GM11168 (cell line): Measurements from ENCODE around the gene FATE1.

Source experiments
- in situ Hi-C: fragments of 300-500 bp; cut with MboI; formaldehyde crosslinking; loops from one replicate; pipeline ENCODE4 v1.12.0; 2022; ENCODE audit warnings: low sequenced_read_pairs; ENCODE audit not compliant: unreplicated experiment

The FATE1 gene

GRCh38 chrX:151738751-151739150 is 22.9 kb downstream of the FATE1 start:
- in situ Hi-C loops = no loop called here

DNA sequence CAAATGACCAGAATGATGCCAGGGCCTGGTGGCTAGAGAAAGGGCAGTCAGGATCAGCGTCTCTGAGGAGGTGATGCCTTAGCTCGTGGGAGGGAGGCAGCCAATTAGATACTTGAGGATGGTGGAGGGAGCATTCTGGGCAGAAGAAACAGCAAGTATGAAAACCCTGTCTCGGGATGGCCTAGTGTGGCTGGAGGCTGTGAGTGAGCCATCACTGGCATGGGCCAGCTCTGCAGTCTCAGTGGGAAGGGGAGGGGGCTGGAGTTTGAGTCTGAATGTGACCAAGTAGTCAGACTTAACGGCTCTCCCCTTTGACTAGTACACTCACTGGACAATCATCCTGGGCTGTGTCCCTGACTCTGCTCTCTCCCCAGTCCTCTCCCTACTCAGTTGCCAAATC is 25.8 kb downstream of the FATE1 start:
- in situ Hi-C loops = no loop called here

DNA sequence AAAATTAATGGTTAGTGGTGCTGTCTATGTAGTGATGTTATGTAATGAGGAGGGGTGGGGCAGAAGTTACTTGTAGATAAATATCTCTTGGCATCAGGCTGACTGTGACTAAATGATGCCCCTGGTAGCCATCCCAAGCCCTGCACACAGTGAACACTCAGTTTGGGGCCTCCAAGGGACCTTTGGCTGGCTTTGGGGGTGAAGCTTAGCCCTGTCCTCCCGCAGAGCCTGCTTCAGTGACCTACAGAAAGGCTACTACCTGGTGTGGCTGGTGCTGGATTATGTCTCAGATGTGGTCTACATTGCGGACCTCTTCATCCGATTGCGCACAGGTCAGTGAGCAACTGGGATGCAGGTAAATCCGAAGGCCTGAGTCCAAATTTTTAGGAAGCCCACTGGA is 26.5 kb downstream of the FATE1 start:
- in situ Hi-C loops = no loop called here

- in situ Hi-C loops = no loop called here
Measured at GRCh38 chrX:151743651-151744470, 28.0 kb downstream of the FATE1 start.

- in situ Hi-C loops = no loop called here
Measured at GRCh38 chrX:151745651-151746050, 29.8 kb downstream of the FATE1 start.

DNA sequence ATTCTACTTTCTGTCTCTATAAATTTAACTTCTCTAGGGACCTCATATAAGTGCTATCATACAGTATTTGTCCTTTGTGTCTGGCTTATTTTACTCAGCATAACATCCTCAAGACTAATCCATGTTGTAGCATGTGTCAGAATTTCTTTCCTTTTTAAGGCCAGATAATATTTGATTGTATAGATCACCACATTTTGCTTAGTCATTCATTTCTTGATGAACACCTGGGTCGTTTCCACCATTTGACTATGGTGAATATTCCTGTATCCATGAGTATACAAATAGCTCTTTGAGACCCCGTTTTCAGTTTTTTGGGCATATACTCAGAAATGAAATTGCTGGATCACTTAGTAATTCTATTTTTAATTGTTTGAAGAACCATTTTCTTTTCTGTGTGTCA is 30.7 kb downstream of the FATE1 start:
- in situ Hi-C loops = no loop called here

DNA sequence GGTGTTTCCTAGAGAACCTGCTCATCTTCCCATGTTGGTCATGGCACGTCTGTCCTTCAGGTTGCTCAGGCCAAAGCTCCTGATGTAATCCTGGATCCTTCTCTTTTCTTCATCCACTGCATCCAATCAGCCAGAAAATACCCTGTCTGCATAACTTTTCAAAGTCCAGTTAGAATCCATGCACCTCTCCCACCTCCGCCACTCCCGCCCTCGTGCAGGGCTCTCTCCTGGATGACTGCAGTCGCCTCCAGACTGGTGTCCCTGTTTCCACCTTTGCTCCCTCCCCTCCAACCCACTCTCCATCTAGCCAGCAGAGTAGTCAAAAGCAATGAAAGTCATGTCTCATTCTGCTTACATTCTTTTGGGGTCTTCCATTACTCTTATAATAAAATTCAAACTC is 34.7 kb downstream of the FATE1 start:
- in situ Hi-C loops = no loop called here

DNA sequence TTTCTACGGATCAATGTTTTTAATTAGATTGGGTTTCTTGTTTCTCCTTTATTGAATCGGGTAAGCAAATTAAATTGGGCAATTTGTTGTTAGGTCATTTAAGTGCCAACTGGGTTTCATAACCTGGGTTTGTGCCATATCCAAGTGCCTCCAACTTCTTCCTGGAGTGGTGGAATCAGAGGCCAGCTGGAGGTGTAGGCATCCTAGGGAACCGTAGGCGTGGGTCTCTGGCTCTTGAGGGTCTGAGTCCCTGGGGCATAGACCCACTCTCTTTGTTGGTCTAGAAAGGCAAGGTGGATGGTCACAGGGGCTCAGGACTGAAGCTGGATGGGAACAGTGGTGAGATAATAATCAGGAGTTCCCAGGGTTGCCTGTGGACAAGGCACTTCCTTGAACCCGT is 37.0 kb downstream of the FATE1 start:
- in situ Hi-C loops = no loop called here

DNA sequence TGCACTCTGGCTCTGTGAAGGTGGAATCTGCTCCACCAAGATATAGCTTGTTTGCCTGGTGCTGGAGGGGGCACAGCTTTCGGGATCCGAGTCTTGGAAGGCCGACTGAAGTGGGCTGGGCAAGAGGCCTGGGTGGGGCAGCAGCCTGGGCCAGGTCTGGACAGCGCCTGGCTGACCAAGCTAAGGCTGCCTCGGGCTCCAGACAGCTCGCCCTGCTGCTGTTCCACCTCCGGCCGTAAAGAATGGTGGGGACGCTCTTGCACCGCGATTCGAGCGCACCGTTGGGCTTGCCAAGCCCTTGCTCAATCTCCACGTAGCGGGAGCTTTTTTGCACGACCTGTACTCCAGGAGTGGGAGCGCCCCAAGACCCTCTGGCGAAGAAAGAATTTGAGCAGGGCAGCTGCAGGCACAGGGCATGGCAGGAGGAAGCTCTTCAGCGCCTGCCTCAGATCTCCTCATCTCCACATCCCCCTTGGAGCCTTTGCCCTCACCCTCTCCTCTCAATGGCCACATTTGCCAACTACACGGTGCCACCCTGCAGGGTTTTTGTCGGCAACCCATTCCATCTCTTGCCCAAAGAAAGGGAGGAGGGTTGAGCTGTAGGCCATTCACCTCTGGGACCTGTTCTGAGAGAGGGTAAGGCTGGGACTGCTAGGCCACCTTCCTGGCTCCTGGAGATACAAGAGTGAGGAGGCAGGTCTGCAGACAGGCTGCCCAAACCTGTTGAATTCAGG is 37.6 kb downstream of the FATE1 start:
- in situ Hi-C loops = no loop called here

DNA sequence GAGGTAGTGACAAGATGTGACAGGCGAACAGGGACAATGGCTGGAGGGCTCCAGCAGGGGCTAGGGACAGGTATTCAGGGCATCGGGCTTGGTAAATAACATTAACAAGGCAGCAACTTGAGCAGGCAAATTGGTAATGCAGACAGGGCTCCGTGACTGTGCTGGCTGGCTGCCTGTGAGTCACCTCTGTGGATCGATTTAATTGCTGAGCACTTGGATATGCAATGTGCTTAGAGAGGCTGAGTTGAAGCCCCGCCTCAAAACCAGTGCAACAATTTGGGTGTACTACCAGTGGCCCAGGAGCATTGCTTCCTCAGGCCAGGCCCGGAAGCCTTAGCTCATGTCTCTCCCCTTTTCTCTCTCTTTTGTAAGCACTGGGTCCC is 38.2 kb downstream of the FATE1 start:
- in situ Hi-C loops = no loop called here

DNA sequence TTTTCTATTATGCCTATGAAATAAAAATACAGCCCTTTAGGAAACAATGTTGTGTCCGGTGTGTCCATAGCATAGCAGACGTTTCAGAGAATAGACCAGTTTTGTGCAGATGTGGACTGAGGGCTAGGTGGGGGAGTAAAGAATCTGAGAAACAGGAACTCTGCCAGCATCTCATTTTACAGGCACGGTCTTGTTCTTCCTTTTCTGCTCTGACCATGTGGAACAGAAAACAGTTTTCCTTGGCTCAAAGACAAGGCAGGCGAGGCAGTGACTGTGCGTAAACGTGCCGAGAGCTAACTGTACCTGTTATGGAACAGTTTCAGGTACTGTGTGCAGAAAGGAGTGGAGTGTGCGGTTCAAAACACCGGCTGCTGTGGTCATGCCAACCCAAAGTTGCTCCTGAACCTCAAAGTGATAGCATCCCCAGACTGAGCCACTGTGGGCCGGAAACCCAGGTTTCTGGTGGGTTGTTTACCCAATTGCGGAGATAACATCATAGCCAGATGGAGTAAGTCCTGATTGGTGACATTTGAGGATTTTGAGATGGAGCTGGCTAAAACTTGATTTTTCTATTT is 38.9 kb downstream of the FATE1 start:
- in situ Hi-C loops = no loop called here

DNA sequence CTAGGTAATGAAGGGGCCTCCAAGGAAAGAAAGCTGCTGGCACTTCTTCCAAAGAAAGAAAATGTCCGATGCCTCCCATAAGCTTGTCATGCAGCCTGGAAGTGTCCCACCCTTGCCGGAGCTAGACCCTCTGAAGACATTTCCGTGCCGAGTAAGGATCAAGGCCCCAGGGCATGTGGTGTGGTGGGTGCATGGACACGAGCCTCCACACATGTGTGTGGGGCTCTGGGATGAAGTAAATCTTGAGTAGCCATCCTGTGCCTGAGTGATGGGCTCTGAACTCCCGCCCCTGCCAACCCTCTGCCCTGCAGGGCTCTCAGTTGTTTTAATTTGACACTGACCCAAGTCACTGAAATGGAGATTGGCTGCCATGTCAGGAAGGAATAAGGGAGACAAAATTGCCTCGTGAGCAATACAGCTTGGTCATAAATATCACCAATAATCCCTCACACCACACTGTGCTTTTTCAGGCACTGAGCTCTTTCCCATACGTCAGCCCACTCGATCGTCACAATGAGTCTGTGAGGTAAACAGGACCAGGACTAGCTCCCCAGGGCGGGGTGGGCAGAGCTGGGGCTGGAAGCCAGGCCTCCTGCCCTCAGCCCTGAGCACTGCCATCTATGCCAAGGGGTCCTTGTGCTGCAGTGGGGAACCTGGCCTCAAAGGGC is 43.3 kb downstream of the FATE1 start:
- in situ Hi-C loops = no loop called here

GRCh38 chrX:151762802-151763201 is 47.0 kb downstream of the FATE1 start:
- in situ Hi-C loops = no loop called here

- in situ Hi-C loops = no loop called here
Measured at GRCh38 chrX:151763711-151764110, 47.9 kb downstream of the FATE1 start.

GRCh38 chrX:151765026-151765425 is 49.2 kb downstream of the FATE1 start:
- in situ Hi-C loops = no loop called here

DNA sequence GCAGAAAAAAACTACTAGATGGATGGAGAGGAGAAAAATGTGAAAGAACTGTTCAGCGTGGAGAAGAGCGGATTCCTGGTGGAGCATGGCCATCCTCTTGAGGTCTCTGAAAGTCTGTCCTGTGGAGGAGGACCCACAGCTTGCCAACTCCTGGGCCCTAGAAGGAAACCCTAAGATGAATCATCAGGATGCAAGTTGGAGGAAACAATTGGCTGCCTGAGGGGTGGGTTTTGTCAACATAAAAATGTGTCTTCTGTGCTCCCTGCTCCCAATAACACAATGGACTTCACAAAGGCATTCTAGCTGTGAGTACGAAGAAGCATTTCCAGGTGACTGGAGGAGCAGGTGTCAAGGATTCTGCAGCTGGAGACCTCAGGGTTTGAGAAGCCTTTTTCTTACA is 55.9 kb downstream of the FATE1 start:
- in situ Hi-C loops = no loop called here
